Spleen (tissue), 11 donors: ENCODE results near the gene GPR27. TPM values are rescaled to one million over a fixed set of nuclear protein-coding genes. Genes with fewer than 3 reads are reported as not detected.

ENCODE experiments used
- DNase-seq: peaks from one replicate; pipeline ENCODE4 v3.0.0-alpha.2; 2020
- H3K27ac ChIP-seq, 8 donors: fragments of 200-600 bp; sonication (generic) in 7 of 8; 1 replicate in 4 of 8; 2 replicates in 4 of 8; pipeline versions ENCODE4 v1.5.0 to v1.8.0; 2016 to 2021; ENCODE audit warnings: inconsistent platforms in 4 of 8, mild to moderate bottlenecking in 4 of 8, moderate library complexity in 1 of 8
- H3K27me3 ChIP-seq, 7 donors: fragments of 200-600 bp; sonication (generic) in 6 of 7; replicated peaks in 1 of 7; 1 replicate in 4 of 7; 2 replicates in 3 of 7; pipeline versions ENCODE4 v1.5.0 to v1.8.0; 2016 to 2021; ENCODE audit warnings: inconsistent platforms in 3 of 7, mild to moderate bottlenecking in 1 of 7
- H3K36me3 ChIP-seq, 6 donors: fragments of 200-600 bp; sonication (generic) in 5 of 6; 1 replicate in 4 of 6; 2 replicates in 2 of 6; pipeline versions ENCODE4 v1.5.0 to v1.8.0; 2016 to 2021; ENCODE audit warnings: inconsistent platforms in 2 of 6
- H3K4me1 ChIP-seq, 6 donors: fragments of 200-600 bp; sonication (generic) in 5 of 6; 1 replicate in 3 of 6; 2 replicates in 3 of 6; pipeline versions ENCODE4 v1.5.0 to v1.8.0; 2016 to 2021; ENCODE audit warnings: inconsistent platforms in 3 of 6
- H3K4me3 ChIP-seq, 8 donors: fragments of 200-600 bp; sonication (generic) in 7 of 8; 1 replicate in 4 of 8; 2 replicates in 4 of 8; pipeline versions ENCODE4 v1.5.0 to v1.8.0; 2016 to 2021; ENCODE audit warnings: inconsistent platforms in 4 of 8, mild to moderate bottlenecking in 4 of 8, moderate library complexity in 2 of 8
- H3K9me3 ChIP-seq, 8 donors: fragments of 200-600 bp; sonication (generic) in 7 of 8; 1 replicate in 4 of 8; 2 replicates in 4 of 8; pipeline versions ENCODE4 v1.5.0 to v1.8.0; 2016 to 2021; ENCODE audit warnings: inconsistent platforms in 4 of 8
- POLR2A ChIP-seq, 3 donors: fragments of 450-650 bp; IDR thresholded peaks; one replicate each; pipeline ENCODE4 v1.5.1; 2017; ENCODE audit warnings: antibody characterized with exemption in 3 of 3, mild to moderate bottlenecking in 1 of 3
- POLR2AphosphoS5 ChIP-seq, 3 donors: sonication (generic); formaldehyde crosslinking; IDR thresholded peaks; one replicate each; pipeline ENCODE4 v1.5.1; 2017; ENCODE audit warnings: antibody characterized with exemption in 3 of 3
- WGBS, 5 donors: extraction: QIAGEN DNeasy Blood & Tissue Kit in 3 of 5; methylation state at CpG; one replicate each; pipeline versions ENCODE4 v1.1.5 to v1.1.7; 2013 to 2018; 5-methylcytosine and 5-hydroxymethylcytosine counted together
- intact Hi-C: fragments of 100-400 bp; cut with DNase I; formaldehyde crosslinking; loops from one replicate; pipeline ENCODE4 v1.15.0; 2023; ENCODE audit warnings: low total_unique reads
- polyA plus RNA-seq, 3 donors: library from polyadenylated mRNA; stranded (reverse); fragments of 200-250 nt; gene quantifications; one replicate each; pipeline ENCODE4 v1.2.1, GENCODE V29; 2013
- total RNA-seq, 7 donors: library from RNA; depleted of rRNA in 3 of 7; stranded (reverse); fragments of >200 nt in 3 of 7; fragmentation: NEBNext Ultra II Directional in 4 of 7; extraction: Animal tissue kit (Norgen Biotek cat#: 25700) in 4 of 7; gene quantifications; one replicate each; pipeline versions ENCODE4 v1.1.0 to v1.2.1, GENCODE V29; 2016 to 2021
- TF ChIP-seq, protein P1 (sequence below), 11 experiments: fragments of 200-600 bp in 7 of 11; fragments of 450-650 bp in 4 of 11; sonication (generic) in 4 of 11; IDR thresholded peaks in 8 of 11; conservative IDR thresholded peaks in 3 of 11; 1 replicate in 7 of 11; 2 replicates in 4 of 11; pipeline versions ENCODE4 v1.4.0 to v1.8.0; 2016 to 2021; ENCODE audit warnings: antibody characterized with exemption in 11 of 11, inconsistent platforms in 4 of 11, mild to moderate bottlenecking in 1 of 11
- donor health status: healthy with polysubstance abuse.
- donor health status: DM: no; HTN: no; CAD: no; lungs with moderate emphysema.
- donor health status: DM: no; HTN: no; CAD: no.
- donor health status: Bipolar disorder and iron deficiency.
- donor health status: healthy.
- donor health status: DM: no; HTN: no; CAD: no.
- donor health status: DM: yes; HTN: yes; CAD: no.

Gene GPR27
- total and polyA plus RNA-seq, 10 donors: 0.37 to 15.3 (median 6.6) TPM

DNA sequence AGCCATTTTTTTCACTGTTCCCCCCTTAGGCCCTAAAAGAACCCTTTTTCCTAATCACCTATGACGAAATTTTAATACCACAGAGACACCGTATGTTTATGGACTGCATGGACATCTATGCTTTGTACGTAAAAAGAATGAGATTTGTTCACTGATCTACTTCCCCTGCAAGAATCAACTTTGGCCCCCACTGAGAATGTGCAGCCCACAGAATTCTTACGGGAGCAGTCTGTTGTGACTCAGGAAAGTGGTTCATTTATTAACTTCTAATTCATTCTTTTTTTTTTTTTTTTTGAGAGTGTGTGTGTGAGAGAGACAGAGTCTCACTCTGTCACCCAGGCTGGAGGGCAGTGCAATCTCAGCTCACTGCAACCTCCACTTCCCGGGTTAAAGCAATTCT lies 46.1 kb upstream of the GPR27 start:
- Histone ChIP-seq H3K9me3 (no peaks in the 10 kb centered on the region), H3K36me3 (peaks cover 0 to 59% (median 14%) of the 10 kb centered on the region in 6 donors), H3K27ac (no peak overlapping the region), H3K4me1 (peaks cover 20 to 87% (median 55%) of the 10 kb centered on the region in 6 donors), H3K4me3 (no peak overlapping the region), H3K27me3 (no peaks in the 10 kb centered on the region)
- no peak for DNase-seq
- intact Hi-C loops: no loop called here
- WGBS, 5 donors: 67 to 91% (median 78%) methylated on average over 5 of the region's 5 CpGs
- TF ChIP-seq POLR2A (IDR thresholded peaks at IDR 0.05) (no peak), POLR2AphosphoS5 (IDR thresholded peaks at IDR 0.05) (no peak)
- TF ChIP-seq, protein P1, sequence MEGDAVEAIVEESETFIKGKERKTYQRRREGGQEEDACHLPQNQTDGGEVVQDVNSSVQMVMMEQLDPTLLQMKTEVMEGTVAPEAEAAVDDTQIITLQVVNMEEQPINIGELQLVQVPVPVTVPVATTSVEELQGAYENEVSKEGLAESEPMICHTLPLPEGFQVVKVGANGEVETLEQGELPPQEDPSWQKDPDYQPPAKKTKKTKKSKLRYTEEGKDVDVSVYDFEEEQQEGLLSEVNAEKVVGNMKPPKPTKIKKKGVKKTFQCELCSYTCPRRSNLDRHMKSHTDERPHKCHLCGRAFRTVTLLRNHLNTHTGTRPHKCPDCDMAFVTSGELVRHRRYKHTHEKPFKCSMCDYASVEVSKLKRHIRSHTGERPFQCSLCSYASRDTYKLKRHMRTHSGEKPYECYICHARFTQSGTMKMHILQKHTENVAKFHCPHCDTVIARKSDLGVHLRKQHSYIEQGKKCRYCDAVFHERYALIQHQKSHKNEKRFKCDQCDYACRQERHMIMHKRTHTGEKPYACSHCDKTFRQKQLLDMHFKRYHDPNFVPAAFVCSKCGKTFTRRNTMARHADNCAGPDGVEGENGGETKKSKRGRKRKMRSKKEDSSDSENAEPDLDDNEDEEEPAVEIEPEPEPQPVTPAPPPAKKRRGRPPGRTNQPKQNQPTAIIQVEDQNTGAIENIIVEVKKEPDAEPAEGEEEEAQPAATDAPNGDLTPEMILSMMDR (IDR thresholded peaks at IDR 0.05 in 8 of 11, conservative IDR thresholded peaks at IDR 0.05 in 3 of 11): no peak

DNA sequence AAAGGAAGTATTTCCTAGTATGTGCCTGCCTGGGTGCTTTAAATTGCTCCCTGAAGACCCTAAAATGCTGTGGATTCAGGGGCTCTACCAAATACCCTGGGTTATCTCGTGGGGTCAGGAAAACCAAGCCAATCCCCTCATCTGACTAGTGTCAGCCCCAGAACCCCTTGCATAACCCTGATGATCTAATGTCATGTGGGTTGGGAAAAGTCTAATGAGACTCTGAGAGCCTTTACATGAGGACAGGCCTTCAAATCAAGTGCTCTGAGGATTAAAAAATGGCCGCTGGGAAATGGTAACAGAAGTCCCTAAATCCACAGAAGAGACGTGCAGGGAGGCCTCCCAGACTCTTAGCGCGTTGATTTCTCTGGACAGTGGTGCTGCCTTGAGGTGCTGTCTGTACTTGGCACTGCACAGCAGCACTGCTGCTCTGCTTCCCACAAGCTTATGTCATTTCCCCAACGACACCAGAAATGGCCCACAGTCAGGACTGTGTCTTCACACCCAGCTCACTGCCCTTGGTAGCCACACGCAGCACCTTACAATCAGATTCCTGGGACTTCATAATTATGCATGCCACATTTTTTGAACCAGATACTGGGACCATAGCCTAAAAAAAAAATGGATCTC lies 45.1 kb upstream of the GPR27 start:
- H3K4me1 ChIP-seq: peaks cover 15 to 77% (median 45%) of the 10 kb centered on the region in 6 donors
- H3K9me3 ChIP-seq: no peaks in the 10 kb centered on the region
- peaks cover 0 to 59% (median 14%) of the 10 kb centered on the region in 6 donors for H3K36me3 ChIP-seq
- intact Hi-C loops: no loop called here
- H3K27ac ChIP-seq: peak overlapping the region in 3 of 8 donors; percentile 2 to 19 (median 17)
- TF ChIP-seq POLR2AphosphoS5 (IDR thresholded peaks at IDR 0.05) (peak in 2 of 3 donors; percentile 11 to 44), POLR2A (IDR thresholded peaks at IDR 0.05) (no peak)
- TF ChIP-seq, protein P1 (IDR thresholded peaks at IDR 0.05 in 8 of 11, conservative IDR thresholded peaks at IDR 0.05 in 3 of 11): no peak
- no peak for DNase-seq
- WGBS, 5 donors: 52 to 80% (median 62%) methylated on average over 7 of the region's 7 CpGs
- no peak overlapping the region for H3K4me3 ChIP-seq
- no peaks in the 10 kb centered on the region for H3K27me3 ChIP-seq

DNA sequence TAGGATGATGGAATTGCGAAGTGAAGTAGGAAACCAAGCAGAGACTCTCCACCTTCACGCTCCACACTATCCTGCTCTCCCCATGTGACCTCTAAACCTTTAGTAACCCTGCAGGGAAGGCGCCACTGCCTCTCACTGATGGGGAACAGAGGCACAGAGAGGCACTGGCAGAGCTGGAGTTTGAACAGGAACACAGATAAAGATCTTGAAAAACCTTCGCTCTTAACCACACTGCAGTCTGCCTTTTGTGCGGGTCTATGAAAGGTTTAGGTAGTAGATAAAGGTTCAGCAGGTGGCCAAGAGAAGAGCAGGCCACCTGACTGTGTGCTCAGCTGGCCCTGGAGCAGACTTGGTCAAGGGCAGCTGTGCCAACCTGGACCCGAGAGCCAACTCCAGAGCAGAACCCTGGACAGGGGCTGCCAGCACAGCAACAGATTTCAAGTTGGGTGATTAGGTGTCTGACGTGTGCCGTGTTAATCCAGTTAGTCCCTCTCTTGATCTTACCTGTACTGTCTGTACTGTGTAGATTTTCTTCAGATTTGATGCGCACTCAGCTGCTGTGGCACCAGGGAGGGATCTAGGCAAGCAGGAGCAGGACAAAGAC lies 43.6 kb upstream of the GPR27 start:
- WGBS, 5 donors: 86 to 92% (median 87%) methylated on average over 9 of the region's 9 CpGs
- TF ChIP-seq POLR2A (IDR thresholded peaks at IDR 0.05) (no peak), POLR2AphosphoS5 (IDR thresholded peaks at IDR 0.05) (no peak)
- TF ChIP-seq, protein P1 (IDR thresholded peaks at IDR 0.05 in 8 of 11, conservative IDR thresholded peaks at IDR 0.05 in 3 of 11): no peak
- peaks cover 13 to 72% (median 36%) of the 10 kb centered on the region in 6 donors for H3K4me1 ChIP-seq
- no peaks in the 10 kb centered on the region for H3K9me3 ChIP-seq
- peak overlapping the region in 2 of 8 donors; percentile 5 to 6 for H3K27ac ChIP-seq
- intact Hi-C loops: no loop called here
- H3K4me3 ChIP-seq: no peak overlapping the region
- H3K27me3 ChIP-seq: no peaks in the 10 kb centered on the region
- peaks cover 0 to 50% (median 14%) of the 10 kb centered on the region in 6 donors for H3K36me3 ChIP-seq
- DNase-seq: no peak

DNA sequence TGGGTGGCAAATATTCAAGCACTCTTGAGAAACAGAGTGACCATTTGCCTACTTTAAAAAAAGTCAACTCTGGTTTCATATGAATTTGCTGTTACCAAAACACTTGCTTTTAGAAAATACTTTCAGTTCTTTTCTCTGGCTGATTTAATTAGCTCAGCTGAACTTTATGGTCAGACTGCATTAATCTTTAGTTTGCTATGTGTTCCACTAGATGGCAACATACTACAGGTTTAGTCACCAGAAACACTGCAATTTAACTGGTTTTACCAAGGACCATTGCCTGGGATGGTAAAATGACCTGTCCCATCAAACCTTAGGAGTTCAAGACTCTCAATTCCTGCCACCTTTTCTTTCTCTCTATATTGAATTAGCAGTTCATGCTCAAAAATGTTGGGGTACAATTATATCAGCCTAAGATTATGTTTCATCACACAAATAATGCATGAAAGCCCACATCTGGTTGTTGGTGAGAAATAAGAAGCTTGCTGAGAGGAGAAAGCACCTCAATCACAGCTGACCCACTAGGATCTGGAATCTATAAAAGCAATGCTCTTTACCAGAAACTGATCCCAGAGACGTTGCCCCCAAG lies 42.7 kb upstream of the GPR27 start:
- no peak for DNase-seq
- H3K36me3 ChIP-seq: peaks cover 0 to 40% (median 14%) of the 10 kb centered on the region in 6 donors
- H3K27ac ChIP-seq: peak overlapping the region in 2 of 8 donors; percentile 5 to 6
- 5 to 37% (median 10%) methylated on average over 1 of the region's 1 CpG for WGBS, 5 donors
- TF ChIP-seq POLR2A (IDR thresholded peaks at IDR 0.05): no peak
- TF ChIP-seq, protein P1 (IDR thresholded peaks at IDR 0.05 in 8 of 11, conservative IDR thresholded peaks at IDR 0.05 in 3 of 11): peak in 10 of 11 experiments; percentile 43 to 79 (median 68)
- H3K4me1 ChIP-seq: peaks cover 13 to 71% (median 38%) of the 10 kb centered on the region in 6 donors
- H3K4me3 ChIP-seq: no peak overlapping the region
- intact Hi-C loops: no loop called here
- H3K27me3 ChIP-seq: no peaks in the 10 kb centered on the region
- no peaks in the 10 kb centered on the region for H3K9me3 ChIP-seq
